Iris pigment epithelial cell (primary cell): ENCODE measurements around the gene PLK5.

Experiments
- DNase-seq: peaks from one replicate; pipeline ENCODE4 v3.0.0-alpha.2; 2011; ENCODE audit warnings: low read depth

PLK5 gene

DNA sequence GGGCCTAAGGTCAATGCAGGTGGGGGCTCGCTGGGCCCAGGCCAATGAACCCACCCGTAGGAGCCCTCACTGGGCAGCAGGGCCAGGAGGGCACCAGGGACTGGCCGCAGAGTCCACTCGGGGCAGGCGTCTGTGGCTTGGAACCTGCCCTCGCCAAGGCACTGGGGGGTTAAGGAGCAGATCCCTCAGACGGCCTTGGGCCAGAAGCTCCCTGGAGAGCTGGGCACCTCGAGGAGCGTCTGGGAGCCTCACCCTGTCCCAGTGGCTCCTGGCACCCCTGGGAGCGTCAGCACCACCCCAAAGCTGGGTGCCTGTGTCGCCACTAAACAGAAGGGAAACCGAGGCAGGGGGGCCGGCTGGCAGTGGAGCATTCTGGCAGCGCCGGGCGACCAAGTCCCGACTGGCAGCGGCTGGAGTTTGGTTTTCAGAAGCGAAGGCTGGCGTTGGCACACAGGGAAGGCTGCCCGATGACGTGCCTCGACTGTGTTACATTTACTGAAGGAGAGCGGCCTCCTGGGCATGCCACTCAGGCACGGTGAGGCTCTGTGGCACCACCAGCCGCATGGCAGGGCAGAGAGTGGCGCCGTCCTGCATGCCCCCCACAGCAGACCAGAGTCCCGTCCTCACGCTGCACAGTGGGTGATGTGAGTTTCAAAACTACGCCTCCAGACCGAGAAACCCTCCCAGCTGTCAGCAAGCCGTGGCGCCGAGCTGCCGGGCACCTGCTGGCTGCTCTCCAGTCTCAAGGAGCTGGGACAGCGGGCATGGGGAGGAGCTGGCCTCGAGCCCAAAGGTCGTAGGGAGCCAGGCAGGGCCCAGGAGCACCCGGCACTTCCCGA lies 53.4 kb downstream of the PLK5 start:
- no peak for DNase-seq

GRCh38 chr19:1577929-1578618 lies 54.2 kb downstream of the PLK5 start:
- no peak for DNase-seq

DNA sequence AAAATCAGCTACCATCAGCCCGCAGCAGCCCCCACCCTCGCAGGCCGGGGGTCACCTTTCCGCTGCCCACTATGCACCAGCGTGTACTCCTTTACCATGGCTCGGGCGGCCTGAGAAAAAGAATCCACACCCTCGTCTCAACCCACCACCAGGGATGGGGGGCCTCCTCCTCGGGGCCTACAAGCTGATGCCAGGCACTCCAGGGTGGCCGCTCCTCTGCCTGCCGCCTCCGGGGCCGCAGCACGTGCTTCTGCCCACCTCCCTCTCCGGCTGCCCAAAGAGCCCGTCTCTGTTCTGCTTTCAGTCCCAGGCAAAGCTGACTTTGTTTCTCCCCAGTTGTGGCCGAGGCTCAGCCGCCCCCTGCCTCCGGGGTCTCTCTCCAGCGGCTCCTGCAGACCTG lies 55.3 kb downstream of the PLK5 start:
- DNase-seq: no peak

DNA sequence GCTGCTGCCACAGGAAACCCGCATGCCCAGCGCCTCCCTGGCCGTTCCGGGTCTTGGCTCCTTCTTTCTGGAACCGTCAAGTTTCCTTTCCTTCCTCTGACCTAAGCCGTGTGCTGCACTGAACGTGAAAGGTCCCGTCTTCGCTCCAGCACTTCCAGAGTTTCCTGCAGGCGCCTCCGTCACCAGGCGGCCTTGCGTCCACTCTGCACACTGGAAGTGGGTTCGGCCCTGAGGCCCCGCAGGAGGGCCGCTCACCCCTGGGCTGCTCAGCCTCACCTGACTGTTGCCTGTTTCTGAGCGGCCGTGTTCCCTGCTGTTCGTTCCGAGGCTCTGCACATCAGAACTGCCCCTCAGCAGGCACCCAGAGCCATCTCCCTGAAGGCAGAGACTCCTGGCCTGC lies 56.5 kb downstream of the PLK5 start:
- DNase-seq: no peak

GRCh38 chr19:1580957-1581356 lies 57.1 kb downstream of the PLK5 start:
- no peak for DNase-seq

- no peak for DNase-seq
These were observed 58.3 kb downstream of the PLK5 start for GRCh38 chr19:1582201-1582600.

DNA sequence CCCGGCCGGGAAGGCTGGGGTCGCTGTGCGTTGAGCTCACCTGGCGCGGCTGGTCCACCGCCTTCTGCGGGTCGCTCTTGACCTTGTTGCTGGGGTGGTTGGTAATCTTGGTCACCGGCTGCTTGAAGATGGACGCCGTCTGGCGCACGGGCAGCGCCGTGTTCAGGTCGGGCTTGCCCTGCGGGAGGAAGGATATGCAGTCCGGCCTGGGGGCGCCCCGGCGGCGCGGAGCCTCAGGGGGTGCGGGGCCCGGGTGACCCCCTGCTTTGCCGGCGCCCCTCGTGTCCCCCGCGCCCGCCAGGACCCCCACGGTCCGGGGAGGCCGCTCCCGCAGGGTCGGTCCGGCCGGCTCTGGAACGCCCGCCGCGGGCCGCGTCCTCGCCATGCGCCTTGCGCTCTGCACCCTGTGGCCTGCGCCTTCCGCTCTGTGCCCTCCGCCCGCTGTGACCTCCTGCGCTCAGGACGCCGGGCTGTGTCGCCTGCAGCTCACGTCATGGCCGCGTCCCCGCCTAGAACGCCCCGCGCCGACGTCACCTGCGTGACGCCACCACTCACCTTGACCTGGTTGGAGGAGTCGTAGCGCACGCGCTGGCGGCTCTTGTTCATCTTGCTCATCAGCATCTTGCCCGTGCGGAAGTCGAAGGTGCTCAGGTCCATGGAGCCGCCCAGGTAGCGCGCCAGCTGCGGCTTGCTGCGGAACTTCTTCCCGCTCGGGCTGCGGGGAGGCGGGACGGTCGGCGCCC lies 60.8 kb downstream of the PLK5 start:
- DNase-seq: no peak

- DNase-seq: no peak
These were observed 61.3 kb downstream of the PLK5 start for GRCh38 chr19:1585243-1585580.
